Heart left ventricle (tissue), 13 donors: Measurements from ENCODE around the gene PODNL1.

ENCODE experiments used
- CTCF ChIP-seq, 12 donors: fragments of 200-600 bp; sonication (generic) in 4 of 12; IDR thresholded peaks; one replicate each; pipeline versions ENCODE4 v1.5.0 to v1.8.0; 2018 to 2022; ENCODE audit warnings: antibody characterized with exemption in 12 of 12, mild to moderate bottlenecking in 5 of 12
- POLR2A ChIP-seq, 2 donors: fragments of 450-650 bp; IDR thresholded peaks; one replicate each; pipeline ENCODE4 v1.6.1; 2017; ENCODE audit warnings: antibody characterized with exemption in 2 of 2, mild to moderate bottlenecking in 2 of 2, moderate library complexity in 2 of 2
- donor health status: ischemic (EF 13 %, LVEDD 7.1; RV severe dilation, severe dysfunction).
- donor health status: DM: no; HTN: yes; CAD: no.
- donor health status: DM: no; HTN: no; CAD: no.
- donor health status: ischemic (EF 25% LVEDD 6.9; RV normal size, moderate dysfunction).
- donor health status: ischemic (EF 25% LVEDD 5.7; RV mildly dilated, moderate dysfunction).
- donor health status: ischemic (EF 35%, LVEDD 5.7; RV mildly dilated, moderate dysfunction).
- donor health status: nonischemic (EF 11% LVEDD 7.7; RV severe dilation, severe dysfunction).
- donor health status: DM: yes; HTN: yes; CAD: no.
- donor health status: PGD.
- donor health status: ischemic (EF 29% LVEDD 5.4; RV normal size, mild dysfunction).
- donor health status: nonischemic (EF 23%, LVEDD 6.1; RV moderate dilation, normal function).

- no peak for TF ChIP-seq CTCF (IDR thresholded peaks at IDR 0.05)
- no peak for TF ChIP-seq POLR2A (IDR thresholded peaks at IDR 0.05)
These were observed 27.2 kb upstream of the PODNL1 start for GRCh38 chr19:13965377-13965896.
